GM19099 (cell line): ENCODE results near the gene SLC38A10.

Experiments
- POLR2A ChIP-seq: IDR thresholded peaks from 3 replicates; pipeline ENCODE4 v1.6.1; 2011; ENCODE audit warnings: low read depth; ENCODE audit not compliant: insufficient read length; ENCODE audit errors: extremely low read depth

The SLC38A10 gene

GRCh38 chr17:81233811-81234505, 61.1 kb downstream of the SLC38A10 start:
- no peak for TF ChIP-seq POLR2A

GRCh38 chr17:81233316-81233715, 61.8 kb downstream of the SLC38A10 start:
- TF ChIP-seq POLR2A, result no peak

- no peak for TF ChIP-seq POLR2A
These were observed 62.4 kb downstream of the SLC38A10 start for GRCh38 chr17:81232616-81233241.

GRCh38 chr17:81231766-81232581, 63.1 kb downstream of the SLC38A10 start:
- TF ChIP-seq POLR2A, result no peak

- TF ChIP-seq POLR2A, result no peak
These were observed 63.9 kb downstream of the SLC38A10 start for GRCh38 chr17:81231121-81231645.

- TF ChIP-seq POLR2A, result no peak
These were observed 64.9 kb downstream of the SLC38A10 start for GRCh38 chr17:81230043-81230820.

GRCh38 chr17:81229666-81229920, 65.5 kb downstream of the SLC38A10 start:
- TF ChIP-seq POLR2A, result no peak

GRCh38 chr17:81228834-81229665, 66.1 kb downstream of the SLC38A10 start:
- no peak for TF ChIP-seq POLR2A

GRCh38 chr17:81228420-81228819, 66.7 kb downstream of the SLC38A10 start:
- TF ChIP-seq POLR2A, result no peak

GRCh38 chr17:81223762-81224130, 71.4 kb downstream of the SLC38A10 start:
- no peak for TF ChIP-seq POLR2A

GRCh38 chr17:81222906-81223761, 72.0 kb downstream of the SLC38A10 start, which contains the start of gene CEP131:
TSS of gene CEP131 (minus strand) at chr17:81222965. CDS start at chr17:81220056, 2,909 bp downstream.
- peak; percentile 60 for TF ChIP-seq POLR2A

- TF ChIP-seq POLR2A, result no peak
These were observed 72.5 kb downstream of the SLC38A10 start for GRCh38 chr17:81222620-81222905.

GRCh38 chr17:81221842-81222619, 73.1 kb downstream of the SLC38A10 start:
- no peak for TF ChIP-seq POLR2A

- no peak for TF ChIP-seq POLR2A
These were observed 73.7 kb downstream of the SLC38A10 start for GRCh38 chr17:81221371-81221841.
